NCI-H526 (cell line): ENCODE measurements around the gene SORT1.
"Not testable (repeated sequence)": the region's sequence is repeated elsewhere in the genome, so short reads cannot be mapped to it uniquely, and the experiment has no call there.

ENCODE experiments used
- DNase-seq, 2 experiments: peaks; one replicate each; lab custom pipeline; 2025; lab: John Stamatoyannopoulos, UW

Gene SORT1

GRCh38 chr1:109396871-109397580 is 692 bp downstream of the SORT1 start:
- peak; percentile 14 to 55 for DNase-seq

- no peak for DNase-seq
Observed at GRCh38 chr1:109396513-109396839, 1.2 kb downstream of the SORT1 start.

- DNase-seq, result no peak
Observed at GRCh38 chr1:109395602-109396512, 1.9 kb downstream of the SORT1 start.

- DNase-seq, result not testable (repeated sequence)
Observed at GRCh38 chr1:109395282-109395599, 2.5 kb downstream of the SORT1 start.

GRCh38 chr1:109394591-109395281 is 3.0 kb downstream of the SORT1 start:
- no peak for DNase-seq

GRCh38 chr1:109393617-109394233 is 4.0 kb downstream of the SORT1 start:
- DNase-seq, result no peak

GRCh38 chr1:109392788-109393616 is 4.7 kb downstream of the SORT1 start:
- peak in 1 of 2 experiments; percentile 32 for DNase-seq

- DNase-seq, result no peak
Observed at GRCh38 chr1:109392037-109392787, 5.5 kb downstream of the SORT1 start.

GRCh38 chr1:109391626-109392025 is 6.1 kb downstream of the SORT1 start:
- no peak for DNase-seq

GRCh38 chr1:109391157-109391556 is 6.6 kb downstream of the SORT1 start:
- DNase-seq, result no peak

GRCh38 chr1:109389638-109390341 is 7.9 kb downstream of the SORT1 start:
- DNase-seq, result no peak

- no peak for DNase-seq
Observed at GRCh38 chr1:109388884-109389637, 8.7 kb downstream of the SORT1 start.

GRCh38 chr1:109388208-109388711 is 9.5 kb downstream of the SORT1 start:
- no peak for DNase-seq

GRCh38 chr1:109386054-109386717 is 11.5 kb downstream of the SORT1 start:
- DNase-seq, result no peak

GRCh38 chr1:109385417-109385816 is 12.3 kb downstream of the SORT1 start:
- no peak for DNase-seq

- DNase-seq, result no peak
Observed at GRCh38 chr1:109383854-109384253, 13.9 kb downstream of the SORT1 start.

GRCh38 chr1:109383087-109383779 is 14.5 kb downstream of the SORT1 start:
- no peak for DNase-seq

GRCh38 chr1:109381573-109381972 is 16.1 kb downstream of the SORT1 start:
- no peak for DNase-seq
